Right atrium auricular region (tissue), 2 donors: ENCODE results near the gene CALM3. TPM values are rescaled to one million over a fixed set of nuclear protein-coding genes. Genes with fewer than 3 reads are reported as not detected.
A peak's percentile ranks its signal among the peaks of the same experiment; 100 is the strongest.

Experiments used
- DNase-seq: peaks from one replicate; pipeline ENCODE4 v3.0.0-alpha.2; 2019; ENCODE audit warnings: low spot score
- H3K27ac ChIP-seq, 2 donors: fragments of 200-600 bp; sonication (generic); 1 replicate in 1 of 2; 2 replicates in 1 of 2; pipeline ENCODE4 v1.5.1; 2016 to 2019
- H3K27me3 ChIP-seq, 2 donors: fragments of 200-600 bp; sonication (generic); one replicate each; pipeline versions ENCODE4 v1.5.1 to v1.6.0; 2017 to 2019
- H3K36me3 ChIP-seq: fragments of 200-600 bp; sonication (generic); one replicate; pipeline ENCODE4 v1.5.1; 2016
- H3K4me1 ChIP-seq, 2 donors: fragments of 200-600 bp; sonication (generic); one replicate each; pipeline versions ENCODE4 v1.5.1 to v1.6.0; 2017 to 2019
- H3K4me3 ChIP-seq, 2 donors: fragments of 200-600 bp; sonication (generic); 1 replicate in 1 of 2; 2 replicates in 1 of 2; pipeline ENCODE4 v1.5.1; 2017 to 2019; ENCODE audit warnings: mild to moderate bottlenecking in 1 of 2, moderate library complexity in 1 of 2
- H3K9me3 ChIP-seq, 2 donors: fragments of 200-600 bp; sonication (generic); one replicate each; pipeline ENCODE4 v1.5.1; 2019
- CTCF ChIP-seq, 2 donors: fragments of 200-600 bp; sonication (generic); IDR thresholded peaks; one replicate each; pipeline ENCODE4 v1.5.1; 2019; ENCODE audit warnings: antibody characterized with exemption in 2 of 2
- total RNA-seq, 2 donors: library from RNA; depleted of rRNA; stranded (reverse); fragments of >200 nt; gene quantifications; one replicate each; pipeline ENCODE4 v1.1.0, GENCODE V29; 2016

Gene CALM3
- total RNA-seq, 2 donors from 2014 or later, result 210 to 296 TPM

GRCh38 chr19:46648060-46648960, 47.2 kb downstream of the CALM3 start:
- Histone ChIP-seq H3K36me3 (no peaks in the 10 kb centered on the region), H3K27ac (no peak overlapping the region), H3K27me3 (no peaks in the 10 kb centered on the region), H3K9me3 (no peaks in the 10 kb centered on the region), H3K4me3 (no peak overlapping the region), H3K4me1 (no peaks in the 10 kb centered on the region)
- DNase-seq, result no peak
- no peak for TF ChIP-seq CTCF (IDR thresholded peaks at IDR 0.05)

DNA sequence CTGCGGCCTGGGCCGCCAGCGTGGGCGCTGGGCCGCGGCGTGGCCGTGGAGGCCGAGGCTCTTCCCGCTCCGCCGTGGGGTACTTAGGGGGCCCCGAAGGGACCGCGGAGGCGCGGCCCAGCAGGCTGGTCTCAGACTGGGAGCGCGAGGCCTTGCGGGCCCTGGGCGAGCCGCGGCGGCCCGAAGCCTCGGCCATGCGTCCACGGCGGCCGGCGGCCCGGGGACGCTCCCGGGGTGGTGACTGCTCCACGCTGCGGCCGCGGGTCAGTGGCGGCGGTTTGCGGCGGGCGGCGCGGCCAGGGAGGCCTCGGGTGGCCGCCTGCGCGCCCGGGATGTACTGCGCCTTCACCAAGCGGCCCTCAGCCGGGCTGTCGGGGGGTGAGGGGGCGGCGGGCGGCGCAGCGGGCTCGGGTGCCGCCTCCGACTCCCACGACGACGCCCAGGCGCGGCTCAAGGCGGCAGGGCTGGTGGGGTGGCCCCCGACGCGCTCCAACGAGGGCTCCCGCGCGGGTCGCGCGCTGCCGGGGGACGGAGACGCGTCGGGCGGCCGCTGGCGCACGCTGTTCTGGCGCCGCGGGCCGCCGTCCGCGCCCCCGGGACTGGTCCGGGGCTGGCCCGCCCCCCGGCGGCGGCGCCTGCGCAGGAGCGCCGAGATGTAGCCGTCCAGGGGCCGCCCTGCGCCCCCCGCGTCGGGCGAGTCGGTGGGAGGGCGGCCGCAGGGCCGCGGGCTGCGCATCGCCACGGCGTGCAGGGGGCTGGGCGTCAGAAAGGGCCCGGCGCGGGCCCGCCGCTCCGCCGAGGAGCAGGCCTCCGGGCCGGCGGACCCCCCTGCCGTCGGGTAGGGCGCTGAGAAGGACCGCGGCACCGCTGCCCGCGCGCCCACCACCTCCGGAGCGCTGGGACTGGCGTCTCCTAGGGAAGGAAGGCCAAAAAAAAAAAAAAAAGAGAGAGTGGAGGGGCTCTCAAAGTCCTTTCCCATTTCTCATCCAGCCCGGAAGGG, 48.1 kb downstream of the CALM3 start:
- Histone ChIP-seq H3K27me3 (no peaks in the 10 kb centered on the region), H3K27ac (no peak overlapping the region), H3K36me3 (no peaks in the 10 kb centered on the region), H3K4me3 (no peak overlapping the region), H3K4me1 (no peaks in the 10 kb centered on the region), H3K9me3 (no peaks in the 10 kb centered on the region)
- DNase-seq, result no peak
- TF ChIP-seq CTCF (IDR thresholded peaks at IDR 0.05), result no peak

- peaks cover 0 to 10% of the 10 kb centered on the region in 2 donors for H3K4me1 ChIP-seq
- no peak overlapping the region for H3K4me3 ChIP-seq
- no peak for DNase-seq
- no peak for TF ChIP-seq CTCF (IDR thresholded peaks at IDR 0.05)
- no peaks in the 10 kb centered on the region for H3K27me3 ChIP-seq
- no peaks in the 10 kb centered on the region for H3K36me3 ChIP-seq
- no peaks in the 10 kb centered on the region for H3K9me3 ChIP-seq
- H3K27ac ChIP-seq, result no peak overlapping the region
Observed at GRCh38 chr19:46650445-46650844, 49.3 kb downstream of the CALM3 start.

GRCh38 chr19:46654621-46655152, 53.6 kb downstream of the CALM3 start:
- TF ChIP-seq CTCF (IDR thresholded peaks at IDR 0.05), result no peak
- Histone ChIP-seq H3K27ac (peak overlapping the region; percentile 46 to 65), H3K36me3 (no peaks in the 10 kb centered on the region), H3K27me3 (no peaks in the 10 kb centered on the region), H3K4me1 (peaks cover 0 to 22% of the 10 kb centered on the region in 2 donors), H3K4me3 (no peak overlapping the region), H3K9me3 (no peaks in the 10 kb centered on the region)
- no peak for DNase-seq

GRCh38 chr19:46656541-46656940, 55.4 kb downstream of the CALM3 start:
- Histone ChIP-seq H3K27me3 (no peaks in the 10 kb centered on the region), H3K27ac (no peak overlapping the region), H3K4me1 (peaks cover 0 to 35% of the 10 kb centered on the region in 2 donors), H3K9me3 (no peaks in the 10 kb centered on the region), H3K36me3 (no peaks in the 10 kb centered on the region), H3K4me3 (no peak overlapping the region)
- TF ChIP-seq CTCF (IDR thresholded peaks at IDR 0.05), result no peak
- no peak for DNase-seq
